DND-41 (cell line): ENCODE results near the gene H3-3A.

Experiments
- CTCF ChIP-seq: IDR thresholded peaks from 2 replicates; pipeline ENCODE4 v1.5.1; 2012; ENCODE audit warnings: borderline replicate concordance, low read length, moderate library complexity, mild to moderate bottlenecking; ENCODE audit not compliant: poor library complexity, severe bottlenecking; ENCODE audit errors: extremely low read depth
- EZH2 ChIP-seq: IDR thresholded peaks from 3 replicates; pipeline ENCODE4 v1.6.1; 2012; ENCODE audit warnings: borderline replicate concordance, low read depth, mild to moderate bottlenecking, moderate library complexity, low read length, inconsistent platforms; ENCODE audit not compliant: severe bottlenecking

DNA sequence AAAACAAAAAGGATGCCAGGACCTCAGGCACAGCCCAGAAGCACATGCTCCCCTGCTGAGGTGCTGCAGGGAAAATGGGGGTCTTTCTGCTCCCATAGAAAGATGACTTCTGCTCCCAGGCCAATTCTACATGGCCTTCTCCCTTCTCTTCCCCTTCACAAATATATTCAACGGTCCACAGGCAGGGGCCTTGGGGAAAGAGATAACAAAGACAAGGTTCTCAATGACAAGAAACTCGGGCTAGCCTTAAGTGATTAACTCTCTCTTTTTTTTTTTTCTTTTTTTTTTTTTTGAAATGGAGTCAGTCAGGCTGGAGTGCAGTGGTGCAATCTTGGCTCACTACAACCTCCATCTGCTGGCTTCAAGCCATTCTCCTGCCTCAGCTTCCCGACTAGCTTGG is 54.2 kb downstream of the H3-3A start:
- TF ChIP-seq CTCF (no peak), EZH2 (no peak)
